ENCODE measurements around the gene KAT8.

KAT8 gene

GRCh38 chr16:31084584-31085302, 32.7 kb upstream of the KAT8 start:
- peaks cover 11% of the 10 kb centered on the region for H3K4me1 ChIP-seq (ENCODE audit: insufficient read depth, insufficient read length)
- H3K4me3 ChIP-seq (ENCODE audit: insufficient read length, low read depth), result no peak overlapping the region
- H3K9me3 ChIP-seq (ENCODE audit: insufficient read depth, low read length), result no peaks in the 10 kb centered on the region
- no peaks in the 10 kb centered on the region for H3K27me3 ChIP-seq (ENCODE audit: insufficient read depth, insufficient read length)
- DNase-seq (ENCODE audit: low read depth, low spot score), result no peak
- no peak overlapping the region for H3K9ac ChIP-seq (ENCODE audit: insufficient read length, low read depth)
- TF ChIP-seq YY1 (IDR thresholded peaks at IDR 0.05; ENCODE audit: insufficient read depth, insufficient read length), result no peak
- no peak for TF ChIP-seq ZNF274 (IDR thresholded peaks at IDR 0.05; ENCODE audit: low read depth, low read length)
- TF ChIP-seq SUZ12 (IDR thresholded peaks at IDR 0.05; ENCODE audit: extremely low read depth, insufficient read depth, insufficient read length), result no peak
- peaks cover 89% of the 10 kb centered on the region for H3K36me3 ChIP-seq (ENCODE audit: insufficient read depth, insufficient read length, low read length)

GRCh38 chr16:31085411-31085810, 32.1 kb upstream of the KAT8 start:
- Histone ChIP-seq H3K27me3 (ENCODE audit: insufficient read depth, insufficient read length) (no peaks in the 10 kb centered on the region), H3K4me1 (ENCODE audit: insufficient read depth, insufficient read length) (peaks cover 6% of the 10 kb centered on the region), H3K9me3 (ENCODE audit: insufficient read depth, low read length) (no peaks in the 10 kb centered on the region), H3K4me3 (ENCODE audit: insufficient read length, low read depth) (no peak overlapping the region), H3K36me3 (ENCODE audit: insufficient read depth, insufficient read length, low read length) (peaks cover 85% of the 10 kb centered on the region), H3K9ac (ENCODE audit: insufficient read length, low read depth) (no peak overlapping the region)
- TF ChIP-seq YY1 (IDR thresholded peaks at IDR 0.05; ENCODE audit: insufficient read depth, insufficient read length), result no peak
- no peak for TF ChIP-seq ZNF274 (IDR thresholded peaks at IDR 0.05; ENCODE audit: low read depth, low read length)
- TF ChIP-seq SUZ12 (IDR thresholded peaks at IDR 0.05; ENCODE audit: extremely low read depth, insufficient read depth, insufficient read length), result no peak
- DNase-seq (ENCODE audit: low read depth, low spot score), result no peak

- Histone ChIP-seq H3K27me3 (ENCODE audit: insufficient read depth, insufficient read length) (no peaks in the 10 kb centered on the region), H3K9me3 (ENCODE audit: insufficient read depth, low read length) (no peaks in the 10 kb centered on the region), H3K4me1 (ENCODE audit: insufficient read depth, insufficient read length) (peaks cover 4% of the 10 kb centered on the region), H3K4me3 (ENCODE audit: insufficient read length, low read depth) (no peak overlapping the region), H3K9ac (ENCODE audit: insufficient read length, low read depth) (no peak overlapping the region), H3K36me3 (ENCODE audit: insufficient read depth, insufficient read length, low read length) (peaks cover 85% of the 10 kb centered on the region)
- DNase-seq (ENCODE audit: low read depth, low spot score), result no peak
- TF ChIP-seq SUZ12 (IDR thresholded peaks at IDR 0.05; ENCODE audit: extremely low read depth, insufficient read depth, insufficient read length) (no peak), YY1 (IDR thresholded peaks at IDR 0.05; ENCODE audit: insufficient read depth, insufficient read length) (no peak), ZNF274 (IDR thresholded peaks at IDR 0.05; ENCODE audit: low read depth, low read length) (no peak)
These were observed 31.4 kb upstream of the KAT8 start for GRCh38 chr16:31085873-31086628.

- no peak for DNase-seq (ENCODE audit: low read depth, low spot score)
- Histone ChIP-seq H3K9me3 (ENCODE audit: insufficient read depth, low read length) (no peaks in the 10 kb centered on the region), H3K27me3 (ENCODE audit: insufficient read depth, insufficient read length) (no peaks in the 10 kb centered on the region), H3K36me3 (ENCODE audit: insufficient read depth, insufficient read length, low read length) (peaks cover 84% of the 10 kb centered on the region), H3K4me3 (ENCODE audit: insufficient read length, low read depth) (no peak overlapping the region), H3K9ac (ENCODE audit: insufficient read length, low read depth) (no peak overlapping the region), H3K4me1 (ENCODE audit: insufficient read depth, insufficient read length) (peaks cover 4% of the 10 kb centered on the region)
- no peak for TF ChIP-seq SUZ12 (IDR thresholded peaks at IDR 0.05; ENCODE audit: extremely low read depth, insufficient read depth, insufficient read length)
- no peak for TF ChIP-seq YY1 (IDR thresholded peaks at IDR 0.05; ENCODE audit: insufficient read depth, insufficient read length)
- TF ChIP-seq ZNF274 (IDR thresholded peaks at IDR 0.05; ENCODE audit: low read depth, low read length), result no peak
These were observed 30.9 kb upstream of the KAT8 start for GRCh38 chr16:31086629-31086906.

GRCh38 chr16:31087481-31087880, 30.0 kb upstream of the KAT8 start:
- peaks cover 4% of the 10 kb centered on the region for H3K4me1 ChIP-seq (ENCODE audit: insufficient read depth, insufficient read length)
- no peak overlapping the region for H3K9ac ChIP-seq (ENCODE audit: insufficient read length, low read depth)
- DNase-seq (ENCODE audit: low read depth, low spot score), result no peak
- no peaks in the 10 kb centered on the region for H3K27me3 ChIP-seq (ENCODE audit: insufficient read depth, insufficient read length)
- TF ChIP-seq SUZ12 (IDR thresholded peaks at IDR 0.05; ENCODE audit: extremely low read depth, insufficient read depth, insufficient read length), result no peak
- no peak overlapping the region for H3K4me3 ChIP-seq (ENCODE audit: insufficient read length, low read depth)
- no peaks in the 10 kb centered on the region for H3K9me3 ChIP-seq (ENCODE audit: insufficient read depth, low read length)
- peaks cover 78% of the 10 kb centered on the region for H3K36me3 ChIP-seq (ENCODE audit: insufficient read depth, insufficient read length, low read length)

GRCh38 chr16:31087971-31088370, 29.5 kb upstream of the KAT8 start:
- no peak for DNase-seq (ENCODE audit: low read depth, low spot score)
- no peak overlapping the region for H3K4me3 ChIP-seq (ENCODE audit: insufficient read length, low read depth)
- no peaks in the 10 kb centered on the region for H3K27me3 ChIP-seq (ENCODE audit: insufficient read depth, insufficient read length)
- H3K4me1 ChIP-seq (ENCODE audit: insufficient read depth, insufficient read length), result peaks cover 7% of the 10 kb centered on the region
- TF ChIP-seq SUZ12 (IDR thresholded peaks at IDR 0.05; ENCODE audit: extremely low read depth, insufficient read depth, insufficient read length) (no peak), YY1 (IDR thresholded peaks at IDR 0.05; ENCODE audit: insufficient read depth, insufficient read length) (no peak), ZNF274 (IDR thresholded peaks at IDR 0.05; ENCODE audit: low read depth, low read length) (no peak)
- H3K9ac ChIP-seq (ENCODE audit: insufficient read length, low read depth), result no peak overlapping the region
- no peaks in the 10 kb centered on the region for H3K9me3 ChIP-seq (ENCODE audit: insufficient read depth, low read length)
- peaks cover 78% of the 10 kb centered on the region for H3K36me3 ChIP-seq (ENCODE audit: insufficient read depth, insufficient read length, low read length)

GRCh38 chr16:31088459-31089183, 28.8 kb upstream of the KAT8 start, which contains the start of gene PRSS53:
Gene PRSS53 (minus strand): TSS chr16:31088943. CDS start chr16:31088809, 134 bp downstream.
- H3K9me3 ChIP-seq (ENCODE audit: insufficient read depth, low read length), result no peaks in the 10 kb centered on the region
- no peak for DNase-seq (ENCODE audit: low read depth, low spot score)
- H3K27me3 ChIP-seq (ENCODE audit: insufficient read depth, insufficient read length), result no peaks in the 10 kb centered on the region
- TF ChIP-seq YY1 (IDR thresholded peaks at IDR 0.05; ENCODE audit: insufficient read depth, insufficient read length), result no peak
- no peak for TF ChIP-seq ZNF274 (IDR thresholded peaks at IDR 0.05; ENCODE audit: low read depth, low read length)
- no peak for TF ChIP-seq SUZ12 (IDR thresholded peaks at IDR 0.05; ENCODE audit: extremely low read depth, insufficient read depth, insufficient read length)
- no peak within 1 kb of the TSS for H3K4me3 ChIP-seq (ENCODE audit: insufficient read length, low read depth)
- no peak within 1 kb of the TSS for H3K9ac ChIP-seq (ENCODE audit: insufficient read length, low read depth)
- H3K4me1 ChIP-seq (ENCODE audit: insufficient read depth, insufficient read length), result peaks cover 7% of the 10 kb centered on the region
- H3K36me3 ChIP-seq (ENCODE audit: insufficient read depth, insufficient read length, low read length), result peaks cover 71% of the 10 kb centered on the region

Data from NT2/D1 (cell line).